Caki2 (cell line): ENCODE results near the gene NR4A1. TPM values are rescaled to one million over a fixed set of nuclear protein-coding genes. Genes with fewer than 3 reads are reported as not detected.

Experiments
- total RNA-seq: library from RNA; depleted of rRNA; stranded (reverse); fragments of >200 nt; shearing (Covaris generic); gene quantifications from 2 replicates; pipeline ENCODE4 v1.2.3, GENCODE V29; 2014; ENCODE audit warnings: low replicate concordance; rRNA removed

Gene NR4A1
- total RNA-seq, 1 experiment from 2014 or later = 0.07 TPM

Other genes with a start within 250 kb of the NR4A1 start
- gene FIGNL2, start 202.7 kb upstream of the NR4A1 start, total RNA-seq = 0.84 and 1.7 TPM in 2 replicates
- gene ANKRD33, start 163.3 kb upstream of the NR4A1 start, total RNA-seq = not detected in 2 replicates
- gene ACVRL1, start 143.9 kb upstream of the NR4A1 start, total RNA-seq = 0.35 and 4.4 TPM in 2 replicates
- gene ACVR1B, start 99.7 kb upstream of the NR4A1 start, total RNA-seq = 10.5 and 14.2 TPM in 2 replicates
- not detected in 2 replicates for gene TAMALIN, start 44.5 kb upstream of the NR4A1 start, total RNA-seq
- 126 and 183 TPM in 2 replicates for gene ATG101, start 18.5 kb downstream of the NR4A1 start, total RNA-seq
- not detected in 2 replicates for gene SMIM41, start 28.3 kb downstream of the NR4A1 start, total RNA-seq
- 31.6 and 33.0 TPM in 2 replicates for gene KRT80, start 140.6 kb downstream of the NR4A1 start, total RNA-seq
- 122 and 152 TPM in 2 replicates for gene KRT7, start 181.8 kb downstream of the NR4A1 start, total RNA-seq
- gene KRT86, start 223.2 kb downstream of the NR4A1 start, total RNA-seq = 8.7 and 14.5 TPM in 2 replicates
- gene KRT81, start 240.1 kb downstream of the NR4A1 start, total RNA-seq = 3.3 TPM in 1 of 2 replicates, not detected in the other